Measurements from ENCODE around the gene MCM3AP.
"Not testable (repeated sequence)": the region's sequence is repeated elsewhere in the genome, so short reads cannot be mapped to it uniquely, and the experiment has no call there.

MCM3AP gene

GRCh38 chr21:46210378-46211136, 74.9 kb downstream of the MCM3AP start:
- peak in 4 of 10 donors; percentile 7 to 81 (median 68) for DNase-seq
- intact Hi-C loops (cut with DNase I), result no loop called here

- peak in 4 of 10 donors; percentile 5 to 78 (median 66) for DNase-seq
- intact Hi-C loops (cut with DNase I), result no loop called here
Measured at GRCh38 chr21:46208761-46209721, 76.4 kb downstream of the MCM3AP start.

- peak in 3 of 10 donors; percentile 30 to 61 (median 41) for DNase-seq
- intact Hi-C loops (cut with DNase I), result no loop called here
Measured at GRCh38 chr21:46207920-46208591, 77.4 kb downstream of the MCM3AP start.

- DNase-seq, result peak in 5 of 10 donors; percentile 2 to 69 (median 59)
- intact Hi-C loops (cut with DNase I), result no loop called here
Measured at GRCh38 chr21:46207006-46207919, 78.1 kb downstream of the MCM3AP start.

- peak in 5 of 10 donors; percentile 1 to 84 (median 63) for DNase-seq
- intact Hi-C loops (cut with DNase I), result no loop called here
Measured at GRCh38 chr21:46206163-46207005, 79.0 kb downstream of the MCM3AP start.

- intact Hi-C loops (cut with DNase I), result no loop called here
Measured at GRCh38 chr21:46205766-46206162, 79.6 kb downstream of the MCM3AP start.

GRCh38 chr21:46205166-46205565, 80.2 kb downstream of the MCM3AP start:
- DNase-seq, result peak in 4 of 10 donors; percentile 9 to 76 (median 52)
- intact Hi-C loops (cut with DNase I), result no loop called here

More at GRCh38 chr21:46205766-46206162, 79.6 kb downstream of the MCM3AP start:
- peak in 4 of 10 donors; percentile 23 to 77 (median 63) for DNase-seq

GRCh38 chr21:46203203-46203600, 82.2 kb downstream of the MCM3AP start:
- peak in 5 of 10 donors; percentile 2 to 70 (median 41) for DNase-seq
- intact Hi-C loops (cut with DNase I), result no loop called here

- DNase-seq, result peak in 5 of 10 donors; percentile 4 to 59 (median 44)
Measured at GRCh38 chr21:46202592-46203202, 82.7 kb downstream of the MCM3AP start.

GRCh38 chr21:46200877-46201803, 84.3 kb downstream of the MCM3AP start:
- DNase-seq; intact Hi-C loops (cut with DNase I): not testable (repeated sequence)

More at GRCh38 chr21:46202592-46203202, 82.7 kb downstream of the MCM3AP start:
- intact Hi-C loops (cut with DNase I), result no loop called here

GRCh38 chr21:46199436-46200373, 85.7 kb downstream of the MCM3AP start:
- intact Hi-C loops (cut with DNase I), result no loop called here
- DNase-seq, result peak in 1 of 10 donors; percentile 41

- intact Hi-C loops (cut with DNase I), result no loop called here
- peak in 4 of 10 donors; percentile 19 to 78 (median 39) for DNase-seq
Measured at GRCh38 chr21:46196733-46197132, 88.7 kb downstream of the MCM3AP start.

- intact Hi-C loops (cut with DNase I), result no loop called here
- peak in 4 of 10 donors; percentile 7 to 52 (median 36) for DNase-seq
Measured at GRCh38 chr21:46195595-46196195, 89.7 kb downstream of the MCM3AP start.

- DNase-seq, result peak in 3 of 10 donors; percentile 8 to 75 (median 54)
- intact Hi-C loops (cut with DNase I), result no loop called here
Measured at GRCh38 chr21:46194374-46195334, 90.8 kb downstream of the MCM3AP start.
